Neural cell (in vitro differentiated cells): ENCODE results near the gene WNT5B. TPM values are rescaled to one million over a fixed set of nuclear protein-coding genes. Genes with fewer than 3 reads are reported as not detected.

Experiments
- H2AFZ ChIP-seq: fragments of 200-600, 300-800 bp; sonication (generic), shearing (Covaris generic); 2 replicates; pipeline ENCODE4 v1.6.0; 2014; ENCODE audit warnings: low read depth, mild to moderate bottlenecking, antibody characterized with exemption, low read length, moderate library complexity
- H3F3A ChIP-seq: fragments of 200-600 bp; shearing (Covaris generic); 2 replicates; pipeline ENCODE4 v1.6.1; 2016; ENCODE audit warnings: mild to moderate bottlenecking, moderate library complexity, mixed read lengths, antibody characterized with exemption, low read length; ENCODE audit not compliant: insufficient read depth, poor library complexity, severe bottlenecking
- H3K27ac ChIP-seq: fragments of 200-600, 300-800 bp; sonication (generic), shearing (Covaris generic); 2 replicates; pipeline ENCODE4 v1.5.1; 2014; ENCODE audit warnings: mild to moderate bottlenecking, low read length, moderate library complexity
- H3K27me3 ChIP-seq: fragments of 300-800, 200-600 bp; sonication (generic), shearing (Covaris generic); 2 replicates; pipeline ENCODE4 v1.6.0; 2014; ENCODE audit warnings: mild to moderate bottlenecking, low read depth, low read length, moderate library complexity; ENCODE audit not compliant: insufficient read depth
- H3K36me3 ChIP-seq: fragments of 300-800, 200-600 bp; sonication (generic), shearing (Covaris generic); 2 replicates; pipeline ENCODE4 v1.5.1; 2014; ENCODE audit warnings: mild to moderate bottlenecking, antibody characterized with exemption, low read length, moderate library complexity; ENCODE audit not compliant: insufficient read depth
- H3K4me2 ChIP-seq: fragments of 300-800, 200-600 bp; sonication (generic), shearing (Covaris generic); 2 replicates; pipeline ENCODE4 v1.6.0; 2014; ENCODE audit warnings: mild to moderate bottlenecking, low read length
- H3K4me3 ChIP-seq: fragments of 300-800, 200-600 bp; sonication (generic), shearing (Covaris generic); 2 replicates; pipeline ENCODE4 v1.5.1; 2014; ENCODE audit warnings: mild to moderate bottlenecking, low read length, moderate library complexity
- H3K79me2 ChIP-seq: fragments of 200-600 bp; shearing (Covaris generic); replicated peaks from 2 replicates; pipeline ENCODE4 v1.6.0; 2014; ENCODE audit warnings: mild to moderate bottlenecking, low read length, moderate library complexity; ENCODE audit not compliant: insufficient read depth
- H3K9ac ChIP-seq: fragments of 300-800, 200-600 bp; sonication (generic), shearing (Covaris generic); 2 replicates; pipeline ENCODE4 v1.6.1; 2016; ENCODE audit warnings: mild to moderate bottlenecking, low read length, mixed read lengths
- H3K9me2 ChIP-seq: fragments of 200-600 bp; shearing (Covaris generic); 2 replicates; pipeline ENCODE4 v1.6.1; 2016; ENCODE audit warnings: mild to moderate bottlenecking, low read length, mixed read lengths; ENCODE audit not compliant: insufficient read depth
- H3K9me3 ChIP-seq: fragments of 200-600, 300-800 bp; sonication (generic), shearing (Covaris generic); 2 replicates; pipeline ENCODE4 v1.6.1; 2016; ENCODE audit warnings: mild to moderate bottlenecking, mixed run types, low read length, moderate library complexity, mixed read lengths
- H4K20me1 ChIP-seq: fragments of 200-600 bp; shearing (Covaris generic); 2 replicates; pipeline ENCODE4 v1.6.1; 2016; ENCODE audit warnings: mild to moderate bottlenecking, mixed run types; ENCODE audit not compliant: insufficient read depth
- EP300 ChIP-seq: fragments of 450-650 bp; conservative IDR thresholded peaks from 2 replicates; pipeline ENCODE4 v1.6.1; 2014; ENCODE audit warnings: antibody characterized with exemption, mild to moderate bottlenecking, moderate library complexity; ENCODE audit not compliant: poor library complexity, severe bottlenecking
- EZH2 ChIP-seq: fragments of 200-600, 300-800 bp; shearing (Covaris generic), sonication (generic); IDR thresholded peaks from 2 replicates; pipeline ENCODE4 v1.6.1; 2014; ENCODE audit warnings: antibody characterized with exemption, low read length, borderline replicate concordance, mild to moderate bottlenecking; ENCODE audit not compliant: insufficient read depth, poor library complexity, severe bottlenecking
- MXI1 ChIP-seq: fragments of 450-650 bp; conservative IDR thresholded peaks from 2 replicates; pipeline ENCODE4 v1.6.1; 2014; ENCODE audit warnings: antibody characterized with exemption, mild to moderate bottlenecking; ENCODE audit not compliant: poor library complexity, severe bottlenecking
- POLR2AphosphoS5 ChIP-seq: IDR thresholded peaks from 2 replicates; pipeline ENCODE4 v1.6.1; 2012
- RAD21 ChIP-seq: fragments of 450-650 bp; conservative IDR thresholded peaks from 2 replicates; pipeline ENCODE4 v1.6.1; 2014; ENCODE audit warnings: antibody characterized with exemption, mild to moderate bottlenecking, moderate library complexity
- SMC3 ChIP-seq: fragments of 450-650 bp; conservative IDR thresholded peaks from 2 replicates; pipeline ENCODE4 v1.6.1; 2014; ENCODE audit warnings: antibody characterized with exemption, mild to moderate bottlenecking, moderate library complexity; ENCODE audit not compliant: poor library complexity
- TAF1 ChIP-seq: IDR thresholded peaks from 2 replicates; pipeline ENCODE4 v1.6.1; 2012; ENCODE audit warnings: low read depth
- polyA plus RNA-seq: library from polyadenylated mRNA; depleted of rRNA; stranded (reverse); fragments of >200 nt; gene quantifications from 2 replicates; pipeline ENCODE4 v1.2.3, GENCODE V29; 2014
- TF ChIP-seq, protein P1 (sequence below): fragments of 450-650 bp; IDR thresholded peaks from 2 replicates; pipeline ENCODE4 v1.5.1; 2014; ENCODE audit warnings: antibody characterized with exemption, mild to moderate bottlenecking, moderate library complexity; ENCODE audit not compliant: poor library complexity, severe bottlenecking
- TF ChIP-seq, protein P2 (sequence below): IDR thresholded peaks from 2 replicates; pipeline ENCODE4 v1.6.1; 2012; ENCODE audit warnings: borderline replicate concordance

Gene WNT5B
- polyA plus RNA-seq, 1 donor from 2014 or later = 17.0 TPM

DNA sequence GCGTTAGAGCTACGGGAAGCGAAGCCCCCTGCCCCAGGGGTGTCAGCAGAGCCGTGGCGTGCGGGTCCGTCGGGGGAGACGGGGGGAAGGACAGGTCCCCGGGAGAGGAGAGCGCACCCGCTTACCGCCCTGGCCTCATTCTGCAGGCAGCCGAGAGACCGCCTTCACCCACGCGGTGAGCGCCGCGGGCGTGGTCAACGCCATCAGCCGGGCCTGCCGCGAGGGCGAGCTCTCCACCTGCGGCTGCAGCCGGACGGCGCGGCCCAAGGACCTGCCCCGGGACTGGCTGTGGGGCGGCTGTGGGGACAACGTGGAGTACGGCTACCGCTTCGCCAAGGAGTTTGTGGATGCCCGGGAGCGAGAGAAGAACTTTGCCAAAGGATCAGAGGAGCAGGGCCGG, 10.5 kb downstream of the WNT5B start:
- H2AFZ ChIP-seq = no peak overlapping the region
- no peaks in the 10 kb centered on the region for H3K9me2 ChIP-seq
- H3K27me3 ChIP-seq = no peaks in the 10 kb centered on the region
- no peak overlapping the region for H3K9ac ChIP-seq
- H3K4me3 ChIP-seq = no peak overlapping the region
- no peak overlapping the region for H3K4me2 ChIP-seq
- H3K27ac ChIP-seq = no peak overlapping the region
- H3K9me3 ChIP-seq = no peaks in the 10 kb centered on the region
- H3K79me2 ChIP-seq = no peaks in the 10 kb centered on the region
- no peaks in the 10 kb centered on the region for H3K36me3 ChIP-seq
- H3F3A ChIP-seq = peaks cover 2% of the 10 kb centered on the region
- TF ChIP-seq RAD21 (no peak), EP300 (no peak), MXI1 (no peak), POLR2AphosphoS5 (no peak), SMC3 (no peak), EZH2 (no peak), TAF1 (no peak)
- TF ChIP-seq, protein P1, sequence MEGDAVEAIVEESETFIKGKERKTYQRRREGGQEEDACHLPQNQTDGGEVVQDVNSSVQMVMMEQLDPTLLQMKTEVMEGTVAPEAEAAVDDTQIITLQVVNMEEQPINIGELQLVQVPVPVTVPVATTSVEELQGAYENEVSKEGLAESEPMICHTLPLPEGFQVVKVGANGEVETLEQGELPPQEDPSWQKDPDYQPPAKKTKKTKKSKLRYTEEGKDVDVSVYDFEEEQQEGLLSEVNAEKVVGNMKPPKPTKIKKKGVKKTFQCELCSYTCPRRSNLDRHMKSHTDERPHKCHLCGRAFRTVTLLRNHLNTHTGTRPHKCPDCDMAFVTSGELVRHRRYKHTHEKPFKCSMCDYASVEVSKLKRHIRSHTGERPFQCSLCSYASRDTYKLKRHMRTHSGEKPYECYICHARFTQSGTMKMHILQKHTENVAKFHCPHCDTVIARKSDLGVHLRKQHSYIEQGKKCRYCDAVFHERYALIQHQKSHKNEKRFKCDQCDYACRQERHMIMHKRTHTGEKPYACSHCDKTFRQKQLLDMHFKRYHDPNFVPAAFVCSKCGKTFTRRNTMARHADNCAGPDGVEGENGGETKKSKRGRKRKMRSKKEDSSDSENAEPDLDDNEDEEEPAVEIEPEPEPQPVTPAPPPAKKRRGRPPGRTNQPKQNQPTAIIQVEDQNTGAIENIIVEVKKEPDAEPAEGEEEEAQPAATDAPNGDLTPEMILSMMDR = no peak
- TF ChIP-seq, protein P2, sequence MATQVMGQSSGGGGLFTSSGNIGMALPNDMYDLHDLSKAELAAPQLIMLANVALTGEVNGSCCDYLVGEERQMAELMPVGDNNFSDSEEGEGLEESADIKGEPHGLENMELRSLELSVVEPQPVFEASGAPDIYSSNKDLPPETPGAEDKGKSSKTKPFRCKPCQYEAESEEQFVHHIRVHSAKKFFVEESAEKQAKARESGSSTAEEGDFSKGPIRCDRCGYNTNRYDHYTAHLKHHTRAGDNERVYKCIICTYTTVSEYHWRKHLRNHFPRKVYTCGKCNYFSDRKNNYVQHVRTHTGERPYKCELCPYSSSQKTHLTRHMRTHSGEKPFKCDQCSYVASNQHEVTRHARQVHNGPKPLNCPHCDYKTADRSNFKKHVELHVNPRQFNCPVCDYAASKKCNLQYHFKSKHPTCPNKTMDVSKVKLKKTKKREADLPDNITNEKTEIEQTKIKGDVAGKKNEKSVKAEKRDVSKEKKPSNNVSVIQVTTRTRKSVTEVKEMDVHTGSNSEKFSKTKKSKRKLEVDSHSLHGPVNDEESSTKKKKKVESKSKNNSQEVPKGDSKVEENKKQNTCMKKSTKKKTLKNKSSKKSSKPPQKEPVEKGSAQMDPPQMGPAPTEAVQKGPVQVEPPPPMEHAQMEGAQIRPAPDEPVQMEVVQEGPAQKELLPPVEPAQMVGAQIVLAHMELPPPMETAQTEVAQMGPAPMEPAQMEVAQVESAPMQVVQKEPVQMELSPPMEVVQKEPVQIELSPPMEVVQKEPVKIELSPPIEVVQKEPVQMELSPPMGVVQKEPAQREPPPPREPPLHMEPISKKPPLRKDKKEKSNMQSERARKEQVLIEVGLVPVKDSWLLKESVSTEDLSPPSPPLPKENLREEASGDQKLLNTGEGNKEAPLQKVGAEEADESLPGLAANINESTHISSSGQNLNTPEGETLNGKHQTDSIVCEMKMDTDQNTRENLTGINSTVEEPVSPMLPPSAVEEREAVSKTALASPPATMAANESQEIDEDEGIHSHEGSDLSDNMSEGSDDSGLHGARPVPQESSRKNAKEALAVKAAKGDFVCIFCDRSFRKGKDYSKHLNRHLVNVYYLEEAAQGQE = no peak
- no peaks in the 10 kb centered on the region for H4K20me1 ChIP-seq

DNA sequence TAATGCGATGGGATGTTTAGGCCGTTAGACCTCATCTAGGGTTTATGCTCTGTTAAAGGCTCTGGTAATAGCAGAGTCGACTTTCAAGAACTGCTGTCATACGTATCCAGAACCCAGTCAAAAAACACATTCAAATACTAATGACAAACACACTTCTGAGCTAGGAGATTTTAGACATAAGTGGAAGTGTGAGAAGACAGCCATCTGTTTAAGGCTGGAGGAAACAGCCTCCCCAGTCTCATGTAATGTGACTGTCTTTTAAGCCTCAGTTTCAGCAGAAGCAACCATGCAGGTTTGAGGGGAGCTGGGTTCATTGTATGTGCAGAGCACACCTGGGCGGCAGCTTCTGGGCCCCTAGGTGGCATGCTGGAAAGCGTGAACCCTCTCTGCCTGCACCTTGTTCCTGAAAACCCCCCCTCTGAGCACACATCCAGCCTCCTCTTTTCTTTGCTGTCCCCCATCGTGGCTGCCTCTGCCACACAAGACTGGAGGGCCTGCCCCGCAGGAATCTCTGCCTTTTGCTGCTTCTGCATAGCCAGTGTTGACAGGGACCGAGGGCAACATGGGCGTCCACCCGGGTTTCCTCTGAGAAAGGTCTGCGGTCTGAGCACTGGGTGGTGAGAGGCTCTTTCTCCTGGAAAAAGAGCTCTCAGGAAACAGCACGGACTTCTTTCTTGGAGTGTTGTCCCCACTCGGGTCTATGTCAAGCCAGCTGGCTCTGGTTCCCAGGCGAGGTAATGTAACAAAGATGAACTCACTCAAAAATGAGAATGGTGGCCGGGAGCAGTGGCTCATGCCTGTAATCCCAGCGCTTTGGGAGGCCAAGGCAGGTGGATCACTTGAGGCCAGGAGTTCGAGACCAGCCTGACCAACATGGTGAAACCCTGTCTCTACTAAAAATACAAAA, 11.6 kb downstream of the WNT5B start:
- no peak overlapping the region for H3K27ac ChIP-seq

More for the DNA sequence above, 11.6 kb downstream of the WNT5B start:
- H4K20me1 ChIP-seq = no peaks in the 10 kb centered on the region
- no peaks in the 10 kb centered on the region for H3K36me3 ChIP-seq
- no peak for TF ChIP-seq EZH2
- no peak for TF ChIP-seq EP300
- no peak for TF ChIP-seq TAF1
- no peak for TF ChIP-seq RAD21
- TF ChIP-seq, protein P2 = no peak
- no peak for TF ChIP-seq SMC3
- no peak for TF ChIP-seq POLR2AphosphoS5
- no peaks in the 10 kb centered on the region for H3K9me3 ChIP-seq
- no peak overlapping the region for H2AFZ ChIP-seq
- no peaks in the 10 kb centered on the region for H3K9me2 ChIP-seq
- no peak overlapping the region for H3K9ac ChIP-seq
- no peaks in the 10 kb centered on the region for H3K79me2 ChIP-seq
- no peak overlapping the region for H3K4me3 ChIP-seq
- H3K4me2 ChIP-seq = no peak overlapping the region
- H3F3A ChIP-seq = no peaks in the 10 kb centered on the region
- H3K27me3 ChIP-seq = no peaks in the 10 kb centered on the region
